ENCODE data around the gene ELOVL4.

DNA sequence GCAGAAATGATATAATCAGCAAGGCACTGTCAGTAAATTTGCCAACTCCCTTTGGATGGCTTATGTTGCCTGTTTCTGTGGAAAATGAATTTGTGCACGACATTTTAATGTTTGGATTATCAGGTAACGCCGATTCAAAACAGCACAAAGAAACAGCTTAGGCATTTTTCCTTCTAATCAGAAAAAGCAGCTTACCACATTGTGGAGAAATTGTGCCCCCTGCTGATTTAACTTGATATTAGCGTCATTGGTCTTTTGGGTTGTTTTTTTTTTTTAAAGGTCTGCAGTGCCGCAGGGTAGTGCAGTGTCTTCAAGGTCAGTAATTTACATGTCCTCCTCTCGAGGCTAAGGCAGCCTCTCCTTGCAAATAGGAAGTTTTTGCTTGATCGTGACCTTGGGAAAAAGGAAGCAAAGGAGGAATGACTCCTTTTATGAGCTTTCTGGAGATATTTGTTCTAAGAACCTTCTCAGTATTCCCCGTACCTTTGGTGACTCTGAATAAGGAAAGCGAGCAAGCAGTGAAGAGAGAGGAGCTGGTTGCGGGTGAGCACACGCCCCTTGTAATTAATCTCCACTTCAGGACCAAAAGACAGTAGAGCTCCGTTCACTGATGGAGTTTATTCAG, 79.1 kb downstream of the ELOVL4 start:
- TF ChIP-seq, protein P1, sequence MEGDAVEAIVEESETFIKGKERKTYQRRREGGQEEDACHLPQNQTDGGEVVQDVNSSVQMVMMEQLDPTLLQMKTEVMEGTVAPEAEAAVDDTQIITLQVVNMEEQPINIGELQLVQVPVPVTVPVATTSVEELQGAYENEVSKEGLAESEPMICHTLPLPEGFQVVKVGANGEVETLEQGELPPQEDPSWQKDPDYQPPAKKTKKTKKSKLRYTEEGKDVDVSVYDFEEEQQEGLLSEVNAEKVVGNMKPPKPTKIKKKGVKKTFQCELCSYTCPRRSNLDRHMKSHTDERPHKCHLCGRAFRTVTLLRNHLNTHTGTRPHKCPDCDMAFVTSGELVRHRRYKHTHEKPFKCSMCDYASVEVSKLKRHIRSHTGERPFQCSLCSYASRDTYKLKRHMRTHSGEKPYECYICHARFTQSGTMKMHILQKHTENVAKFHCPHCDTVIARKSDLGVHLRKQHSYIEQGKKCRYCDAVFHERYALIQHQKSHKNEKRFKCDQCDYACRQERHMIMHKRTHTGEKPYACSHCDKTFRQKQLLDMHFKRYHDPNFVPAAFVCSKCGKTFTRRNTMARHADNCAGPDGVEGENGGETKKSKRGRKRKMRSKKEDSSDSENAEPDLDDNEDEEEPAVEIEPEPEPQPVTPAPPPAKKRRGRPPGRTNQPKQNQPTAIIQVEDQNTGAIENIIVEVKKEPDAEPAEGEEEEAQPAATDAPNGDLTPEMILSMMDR (IDR thresholded peaks at IDR 0.05; ENCODE audit: low read depth, low read length, poor library complexity, severe bottlenecking) = peak; percentile 72
- no peak for TF ChIP-seq EZH2phosphoT487 (IDR thresholded peaks at IDR 0.05; ENCODE audit: borderline replicate concordance, low read length)
